Stimulated activated CD4-positive, alpha-beta T cell treated with anti-CD3 and anti-CD28 coated beads, Interleukin-2, amount 100 ng/mL, for 24 hours (primary cell): ENCODE data around the gene EIF5A2.

ENCODE experiments used
- DNase-seq, 2 donors: peaks; one replicate each; pipeline ENCODE4 v3.0.0-alpha.2; 2020

The EIF5A2 gene

GRCh38 chr3:170848292-170848917, 60.0 kb downstream of the EIF5A2 start:
- no peak for DNase-seq

DNA sequence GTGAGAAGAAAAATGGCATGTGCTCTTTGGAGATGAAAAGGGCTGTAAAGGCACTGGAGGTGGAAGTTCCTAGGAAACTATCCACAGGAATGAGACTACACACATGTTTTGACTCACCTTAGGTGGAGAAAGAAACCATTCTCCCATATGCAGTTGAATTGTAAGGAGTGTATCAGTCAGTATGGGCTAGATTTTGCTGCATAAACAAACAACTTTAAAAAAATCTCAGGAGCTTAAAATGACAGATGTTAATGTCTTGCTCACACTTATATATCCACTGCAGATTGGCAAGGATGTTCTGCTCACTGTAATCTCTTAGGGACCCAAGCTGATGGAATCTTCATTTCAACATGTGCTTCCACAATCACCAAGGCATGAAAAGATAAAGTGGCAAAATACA, 64.1 kb downstream of the EIF5A2 start:
- no peak for DNase-seq

DNA sequence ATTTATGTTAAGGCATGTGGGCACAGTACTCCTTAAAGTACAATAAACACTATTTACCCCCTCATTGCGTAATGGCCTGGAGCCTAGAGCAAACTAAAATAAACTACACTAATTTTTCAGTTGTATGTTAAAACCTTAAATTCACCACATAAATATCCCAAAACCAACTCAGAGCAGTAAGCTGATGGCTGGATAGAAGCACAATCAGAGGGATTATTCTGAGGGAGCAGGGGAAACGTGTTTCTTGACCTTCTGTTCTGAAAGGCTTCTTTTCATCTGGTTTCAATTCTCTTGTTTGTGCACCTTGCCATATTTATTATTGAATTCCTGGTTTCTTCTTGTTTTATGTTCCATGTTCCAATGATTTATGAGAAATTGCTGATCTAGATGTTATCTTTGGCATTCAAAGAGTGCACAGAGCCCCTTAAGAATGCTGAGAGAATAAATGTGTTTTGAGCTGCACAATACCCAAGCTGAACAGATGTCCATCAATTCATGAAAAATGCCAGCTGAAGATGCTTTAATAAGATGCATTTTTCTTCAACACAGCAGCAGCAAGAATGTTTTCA, 68.1 kb downstream of the EIF5A2 start:
- DNase-seq, result no peak

DNA sequence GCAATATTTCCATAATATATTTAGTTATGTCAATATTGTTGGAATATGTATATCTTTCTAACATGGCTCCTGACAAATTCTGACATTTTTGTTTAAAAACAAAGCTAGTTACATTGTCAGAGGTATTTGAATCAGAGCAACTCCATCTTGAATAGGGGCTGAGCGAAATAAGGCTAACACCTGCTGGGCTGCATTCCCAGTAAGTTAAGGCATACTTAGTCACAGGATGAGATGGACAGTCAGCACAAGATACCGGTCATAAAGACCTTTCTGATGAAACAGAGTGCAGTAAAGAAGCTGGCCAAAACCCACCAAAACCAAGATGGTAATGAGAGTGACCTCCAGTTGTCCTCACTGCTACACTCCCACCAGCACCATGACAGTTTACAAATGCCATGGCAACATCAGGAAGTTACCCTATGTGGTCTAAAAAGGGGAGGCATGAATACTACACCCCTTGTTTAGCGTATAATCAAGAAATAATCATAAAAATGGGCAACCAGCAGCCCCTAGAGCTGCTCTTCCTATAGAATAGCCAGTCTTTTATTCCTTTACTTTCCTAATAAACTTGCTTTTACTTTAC, 68.8 kb downstream of the EIF5A2 start:
- DNase-seq, result no peak
